GM21717 (cell line): ENCODE results near the gene TEX29.

Experiments
- ATAC-seq: cut with Tn5 transposase; IDR thresholded peaks from one replicate; pipeline ENCODE4 v1.9.1; 2021; ENCODE audit warnings: mild to moderate bottlenecking, moderate library complexity; ENCODE audit not compliant: unreplicated experiment

Gene TEX29

GRCh38 chr13:111389621-111390521, 69.4 kb downstream of the TEX29 start:
- ATAC-seq: no peak

- no peak for ATAC-seq
These were observed 70.3 kb downstream of the TEX29 start for GRCh38 chr13:111390522-111391270.

DNA sequence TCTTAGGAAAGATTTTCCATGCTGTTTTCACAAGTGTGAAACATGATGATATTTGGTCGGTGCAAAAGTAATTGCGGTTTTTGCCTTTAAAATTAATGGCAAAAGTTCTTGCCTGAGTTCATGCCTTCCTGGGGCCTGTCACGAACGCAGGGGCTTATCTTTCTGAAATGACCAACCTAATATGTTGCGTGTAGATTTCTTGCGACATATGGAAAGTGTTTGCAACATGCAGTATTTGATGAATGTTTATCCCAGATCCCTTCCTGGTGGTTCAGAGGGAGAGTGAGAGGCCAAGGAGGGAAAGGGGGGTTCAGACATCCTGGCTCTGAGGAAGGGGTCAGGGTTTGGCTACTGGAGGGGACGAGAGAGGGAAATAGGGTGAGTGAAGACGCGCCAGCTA, 72.0 kb downstream of the TEX29 start:
- ATAC-seq: no peak

DNA sequence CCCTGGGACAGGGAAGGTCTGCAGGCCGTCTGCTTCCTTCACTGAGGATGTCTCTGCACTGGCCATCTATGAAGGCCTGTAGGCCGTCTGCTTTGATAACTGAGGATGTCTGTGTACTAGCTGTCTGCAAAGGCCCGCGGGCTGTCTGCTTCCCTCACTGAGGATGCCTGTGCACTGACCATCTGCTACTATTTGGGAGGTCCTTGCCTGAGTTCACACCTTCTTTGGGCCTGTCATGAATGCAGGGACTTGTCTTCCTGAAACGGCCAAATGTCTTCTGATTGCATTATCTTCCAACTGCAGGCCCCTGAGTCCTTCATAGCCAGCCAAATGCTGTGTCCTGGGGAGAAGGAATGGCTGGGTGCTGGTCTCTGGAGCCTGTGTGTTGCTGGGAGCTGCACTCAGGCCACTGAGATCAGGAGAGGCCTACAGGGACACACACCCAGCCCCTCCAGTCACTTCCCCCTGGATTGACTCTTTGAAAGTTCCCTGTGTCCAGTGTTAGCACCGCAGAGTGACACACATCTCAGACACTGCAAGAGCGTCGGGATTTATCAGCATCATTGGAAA, 72.9 kb downstream of the TEX29 start:
- ATAC-seq: no peak
